ENCODE measurements around the gene CXXC4.

CXXC4 gene

DNA sequence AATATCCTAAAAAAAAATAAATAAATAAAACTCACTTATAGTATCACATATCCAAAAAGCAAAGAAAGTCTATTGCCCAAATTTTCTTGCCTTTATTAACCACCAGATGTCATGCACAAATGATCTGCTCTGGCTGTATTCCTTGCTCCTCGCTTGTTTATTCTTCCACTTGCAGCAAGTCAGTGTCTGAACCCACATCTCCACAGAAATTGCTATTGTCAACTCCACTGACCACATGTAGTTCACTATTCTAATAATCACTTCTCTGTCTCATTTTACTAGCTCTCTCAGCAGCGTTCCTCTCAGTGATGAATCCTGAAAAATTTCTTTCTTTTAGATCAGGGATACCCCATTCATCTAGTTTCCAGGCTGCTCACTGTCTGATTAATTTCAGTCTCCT is 29.3 kb upstream of the CXXC4 start:
- TF ChIP-seq, protein P1, sequence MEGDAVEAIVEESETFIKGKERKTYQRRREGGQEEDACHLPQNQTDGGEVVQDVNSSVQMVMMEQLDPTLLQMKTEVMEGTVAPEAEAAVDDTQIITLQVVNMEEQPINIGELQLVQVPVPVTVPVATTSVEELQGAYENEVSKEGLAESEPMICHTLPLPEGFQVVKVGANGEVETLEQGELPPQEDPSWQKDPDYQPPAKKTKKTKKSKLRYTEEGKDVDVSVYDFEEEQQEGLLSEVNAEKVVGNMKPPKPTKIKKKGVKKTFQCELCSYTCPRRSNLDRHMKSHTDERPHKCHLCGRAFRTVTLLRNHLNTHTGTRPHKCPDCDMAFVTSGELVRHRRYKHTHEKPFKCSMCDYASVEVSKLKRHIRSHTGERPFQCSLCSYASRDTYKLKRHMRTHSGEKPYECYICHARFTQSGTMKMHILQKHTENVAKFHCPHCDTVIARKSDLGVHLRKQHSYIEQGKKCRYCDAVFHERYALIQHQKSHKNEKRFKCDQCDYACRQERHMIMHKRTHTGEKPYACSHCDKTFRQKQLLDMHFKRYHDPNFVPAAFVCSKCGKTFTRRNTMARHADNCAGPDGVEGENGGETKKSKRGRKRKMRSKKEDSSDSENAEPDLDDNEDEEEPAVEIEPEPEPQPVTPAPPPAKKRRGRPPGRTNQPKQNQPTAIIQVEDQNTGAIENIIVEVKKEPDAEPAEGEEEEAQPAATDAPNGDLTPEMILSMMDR (IDR thresholded peaks at IDR 0.05; ENCODE audit: control insufficient read depth, insufficient read depth, low read depth, low read length, missing control alignments) = no peak
- H3K4me3 ChIP-seq (ENCODE audit: control insufficient read depth, low read depth, low read length) = no peak overlapping the region
- DNase-seq (ENCODE audit: low read depth) = no peak

DNA sequence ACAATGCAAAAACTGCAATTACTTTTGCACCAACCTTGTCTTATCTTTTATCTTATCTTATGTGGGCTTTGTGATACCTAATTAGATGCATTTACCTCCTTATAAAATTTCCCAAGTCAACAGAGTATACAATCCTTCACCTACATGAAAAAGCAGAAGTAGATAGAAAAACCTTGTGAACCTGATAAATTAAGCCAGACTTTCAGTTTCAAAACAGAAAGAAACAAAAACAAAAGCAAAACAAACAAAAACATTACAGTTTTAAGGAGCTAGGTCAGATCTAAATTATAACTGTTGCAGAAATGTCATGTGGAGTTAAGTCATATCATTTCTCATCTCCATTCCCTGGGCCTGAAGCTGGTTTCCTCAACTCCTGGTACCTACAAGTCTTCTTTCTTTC is 24.9 kb upstream of the CXXC4 start:
- DNase-seq (ENCODE audit: low read depth) = no peak
- TF ChIP-seq, protein P1 (IDR thresholded peaks at IDR 0.05; ENCODE audit: control insufficient read depth, insufficient read depth, low read depth, low read length, missing control alignments) = no peak
- H3K4me3 ChIP-seq (ENCODE audit: control insufficient read depth, low read depth, low read length) = no peak overlapping the region

DNA sequence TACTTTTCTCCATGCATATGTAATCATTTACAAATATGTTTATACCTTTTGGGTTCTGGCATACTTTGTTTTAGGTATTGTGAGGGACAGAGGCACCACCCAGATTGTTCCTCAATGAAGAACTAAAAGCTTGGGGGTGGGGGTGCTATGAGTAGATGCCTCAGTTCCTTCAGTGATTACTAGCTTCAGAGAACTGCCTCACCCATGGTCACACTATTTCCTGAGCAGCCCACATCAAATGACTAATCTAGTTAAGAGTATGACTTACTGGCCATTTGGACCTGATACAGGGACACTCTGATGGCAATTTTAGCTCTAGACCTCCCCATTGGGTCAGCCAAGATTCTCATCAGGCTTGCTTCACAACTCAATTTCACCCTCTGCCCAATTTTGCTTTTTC is 22.2 kb upstream of the CXXC4 start:
- TF ChIP-seq, protein P1 (IDR thresholded peaks at IDR 0.05; ENCODE audit: control insufficient read depth, insufficient read depth, low read depth, low read length, missing control alignments) = no peak
- DNase-seq (ENCODE audit: low read depth) = no peak
- H3K4me3 ChIP-seq (ENCODE audit: control insufficient read depth, low read depth, low read length) = no peak overlapping the region

DNA sequence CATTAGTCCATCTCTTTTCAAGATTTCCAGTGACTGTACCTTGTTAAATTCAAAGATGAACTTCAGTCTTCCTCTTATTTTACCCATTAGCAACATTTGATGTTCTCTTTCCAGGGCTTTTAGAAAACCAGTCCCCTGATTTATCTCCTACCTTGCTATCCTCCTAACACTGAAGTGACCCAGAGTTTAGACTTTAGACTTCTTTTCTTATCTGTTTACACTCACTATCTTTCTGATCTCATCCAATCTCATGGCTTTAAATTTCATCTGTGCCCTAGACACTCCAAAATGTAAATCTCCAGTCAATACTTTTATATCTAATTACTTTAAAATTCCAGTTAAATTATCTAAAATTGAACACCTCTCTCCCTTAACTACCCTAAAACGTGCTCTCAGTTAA is 13.5 kb upstream of the CXXC4 start:
- H3K4me3 ChIP-seq (ENCODE audit: control insufficient read depth, low read depth, low read length) = no peak overlapping the region
- no peak for DNase-seq (ENCODE audit: low read depth)
- TF ChIP-seq, protein P1 (IDR thresholded peaks at IDR 0.05; ENCODE audit: control insufficient read depth, insufficient read depth, low read depth, low read length, missing control alignments) = no peak

DNA sequence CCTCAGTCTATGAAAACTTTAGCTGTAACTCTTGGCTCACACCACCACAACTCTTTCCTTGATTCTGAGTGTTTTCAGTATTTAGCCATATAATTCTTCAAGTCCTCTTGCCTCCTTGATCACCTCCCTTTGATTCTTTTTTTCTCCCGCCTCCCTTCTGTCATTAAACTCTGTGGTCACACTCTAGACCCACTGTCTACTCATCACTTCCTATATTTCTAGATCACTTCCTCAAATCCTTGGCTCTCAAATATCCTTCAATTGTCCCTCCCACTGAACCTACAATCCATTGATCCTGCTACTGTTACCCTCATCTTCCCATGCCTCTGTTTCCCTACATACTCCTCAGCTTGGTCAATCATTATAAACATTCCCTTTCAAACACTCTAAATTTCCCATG is 12.4 kb upstream of the CXXC4 start:
- no peak overlapping the region for H3K4me3 ChIP-seq (ENCODE audit: control insufficient read depth, low read depth, low read length)
- TF ChIP-seq, protein P1 (IDR thresholded peaks at IDR 0.05; ENCODE audit: control insufficient read depth, insufficient read depth, low read depth, low read length, missing control alignments) = no peak
- no peak for DNase-seq (ENCODE audit: low read depth)

DNA sequence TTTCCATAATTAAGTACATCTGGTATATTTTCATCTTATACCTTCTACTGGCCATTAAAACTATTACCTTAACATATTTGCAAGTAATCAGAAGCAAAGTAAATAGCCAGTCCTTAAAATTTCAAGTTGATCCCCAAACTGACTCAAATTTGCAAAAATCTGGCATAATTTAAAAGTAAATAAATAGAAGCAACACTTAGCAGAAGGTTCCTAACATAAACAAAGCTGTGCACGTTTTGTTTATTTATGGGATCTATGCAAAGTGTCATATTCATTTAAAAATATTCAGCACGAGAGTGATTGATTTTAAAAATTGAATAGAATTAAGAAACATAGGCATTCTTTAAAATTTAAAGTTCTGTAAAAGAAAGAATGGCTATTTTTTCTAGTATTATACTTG is 9.8 kb upstream of the CXXC4 start:
- no peak overlapping the region for H3K4me3 ChIP-seq (ENCODE audit: control insufficient read depth, low read depth, low read length)
- TF ChIP-seq, protein P1 (IDR thresholded peaks at IDR 0.05; ENCODE audit: control insufficient read depth, insufficient read depth, low read depth, low read length, missing control alignments) = no peak
- DNase-seq (ENCODE audit: low read depth) = no peak

DNA sequence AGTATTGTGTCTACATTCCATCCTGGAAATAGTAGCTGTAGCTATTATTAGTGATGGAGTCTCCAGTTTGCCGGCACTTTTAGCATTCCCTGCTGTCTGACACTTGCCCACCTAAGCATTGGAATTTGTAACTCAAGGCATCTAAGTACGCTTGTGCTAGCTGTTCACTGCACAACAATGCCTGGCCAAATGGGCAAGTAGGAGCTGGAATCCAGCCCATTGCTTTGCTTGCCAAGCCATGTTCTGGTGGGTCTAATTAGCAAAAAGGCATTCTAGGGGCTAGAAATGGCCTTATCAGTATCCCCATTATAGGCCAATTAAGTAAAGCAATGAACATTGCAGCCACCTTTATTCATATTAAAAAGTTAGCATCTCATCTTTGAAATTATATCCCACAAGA is 7.8 kb upstream of the CXXC4 start:
- H3K4me3 ChIP-seq (ENCODE audit: control insufficient read depth, low read depth, low read length) = no peak overlapping the region
- no peak for DNase-seq (ENCODE audit: low read depth)
- TF ChIP-seq, protein P1 (IDR thresholded peaks at IDR 0.05; ENCODE audit: control insufficient read depth, insufficient read depth, low read depth, low read length, missing control alignments) = no peak
